ENCODE measurements around the gene DNAH5.

Gene DNAH5

DNA sequence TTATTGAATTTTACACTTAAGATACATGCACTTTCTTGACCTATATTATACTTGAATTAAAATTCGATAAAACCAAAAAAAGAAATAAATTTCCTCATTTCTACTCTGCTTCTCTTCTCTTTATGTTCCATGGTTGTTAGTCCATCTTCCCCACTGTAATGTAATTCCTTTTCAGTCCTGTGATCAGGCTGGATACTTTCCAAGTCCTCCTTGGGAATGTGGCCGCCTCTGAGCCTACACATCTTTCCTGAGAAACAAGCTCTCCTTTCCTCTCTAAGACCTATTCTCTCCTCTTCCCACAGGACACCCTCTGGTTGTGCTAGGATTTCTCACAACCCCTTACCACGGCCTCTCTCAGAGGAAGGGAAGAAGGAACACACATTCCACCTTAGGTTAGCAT lies 285.1 kb downstream of the DNAH5 start:
- DNase-seq (ENCODE audit: extremely low spot score), result no peak
- POLR2A ChIA-PET, result no interaction called here
- CTCF ChIA-PET, result no interaction called here
- TF ChIP-seq, protein P1, sequence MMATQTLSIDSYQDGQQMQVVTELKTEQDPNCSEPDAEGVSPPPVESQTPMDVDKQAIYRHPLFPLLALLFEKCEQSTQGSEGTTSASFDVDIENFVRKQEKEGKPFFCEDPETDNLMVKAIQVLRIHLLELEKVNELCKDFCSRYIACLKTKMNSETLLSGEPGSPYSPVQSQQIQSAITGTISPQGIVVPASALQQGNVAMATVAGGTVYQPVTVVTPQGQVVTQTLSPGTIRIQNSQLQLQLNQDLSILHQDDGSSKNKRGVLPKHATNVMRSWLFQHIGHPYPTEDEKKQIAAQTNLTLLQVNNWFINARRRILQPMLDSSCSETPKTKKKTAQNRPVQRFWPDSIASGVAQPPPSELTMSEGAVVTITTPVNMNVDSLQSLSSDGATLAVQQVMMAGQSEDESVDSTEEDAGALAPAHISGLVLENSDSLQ (IDR thresholded peaks at IDR 0.05), result no peak
- TF ChIP-seq LEF1 (IDR thresholded peaks at IDR 0.05; ENCODE audit: borderline replicate concordance), result no peak
- TF ChIP-seq FOXK2 (IDR thresholded peaks at IDR 0.05), result no peak
- TF ChIP-seq SUZ12 (IDR thresholded peaks at IDR 0.05), result no peak
- TF ChIP-seq CTBP1 (IDR thresholded peaks at IDR 0.05; ENCODE audit: borderline replicate concordance), result no peak
- no peak for TF ChIP-seq FOXM1 (IDR thresholded peaks at IDR 0.05; ENCODE audit: borderline replicate concordance)
- TF ChIP-seq ARNT (IDR thresholded peaks at IDR 0.05), result no peak
- no peak for TF ChIP-seq TARDBP (IDR thresholded peaks at IDR 0.05)
- no peak for TF ChIP-seq FOXA1 (IDR thresholded peaks at IDR 0.05)
- TF ChIP-seq SP1 (IDR thresholded peaks at IDR 0.05), result no peak
- no peak for TF ChIP-seq ELF4 (IDR thresholded peaks at IDR 0.05)
- TF ChIP-seq BHLHE40 (IDR thresholded peaks at IDR 0.05; ENCODE audit: borderline replicate concordance), result no peak
- no peak for TF ChIP-seq L3MBTL2 (conservative IDR thresholded peaks at IDR 0.05)
- TF ChIP-seq NFRKB (IDR thresholded peaks at IDR 0.05), result no peak
- no peak for TF ChIP-seq HDGF (IDR thresholded peaks at IDR 0.05; ENCODE audit: borderline replicate concordance)
- no peak for TF ChIP-seq ZNF384 (IDR thresholded peaks at IDR 0.05)

DNA sequence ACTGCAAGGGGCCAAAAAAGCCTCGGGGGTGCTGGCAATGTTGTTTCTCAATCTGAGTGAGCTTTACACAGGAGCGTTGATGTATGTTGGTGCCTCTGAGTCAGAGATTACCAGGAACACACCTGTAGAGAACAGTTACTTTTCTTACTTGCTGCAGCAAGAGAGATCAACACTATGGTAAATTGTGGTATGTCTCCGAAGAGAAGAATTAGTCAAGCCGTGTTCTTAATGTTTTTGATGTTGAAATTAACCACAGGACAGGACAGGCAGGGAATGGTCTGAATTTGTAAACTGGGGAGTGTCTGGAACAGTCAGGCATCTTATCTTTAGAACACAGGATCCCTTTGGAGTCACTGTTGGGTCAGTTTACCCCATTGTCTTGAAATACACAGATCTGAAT lies 285.7 kb downstream of the DNAH5 start:
- CTCF ChIA-PET, result no interaction called here

DNA sequence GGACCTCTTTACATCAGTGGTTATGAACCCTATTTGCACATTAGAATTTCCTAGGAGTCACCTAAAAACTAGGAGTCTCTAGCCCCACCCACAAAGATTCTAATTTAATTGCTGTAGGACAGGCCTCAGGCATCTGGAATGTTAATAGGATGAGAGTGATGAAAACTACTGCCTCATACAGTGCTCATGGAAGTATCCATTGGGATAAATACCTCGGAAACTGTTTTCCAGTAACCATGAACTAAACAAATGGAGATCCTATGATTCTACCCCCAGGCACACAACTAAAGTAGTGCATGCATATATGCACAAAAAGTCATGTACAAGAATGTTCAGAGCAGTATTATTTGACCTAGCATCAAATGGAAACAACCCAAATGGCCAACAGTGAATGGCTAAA lies 286.3 kb downstream of the DNAH5 start:
- DNase-seq (ENCODE audit: extremely low spot score), result no peak
- TF ChIP-seq ZNF384 (IDR thresholded peaks at IDR 0.05) (no peak), CTBP1 (IDR thresholded peaks at IDR 0.05; ENCODE audit: borderline replicate concordance) (no peak), SP1 (IDR thresholded peaks at IDR 0.05) (no peak), LEF1 (IDR thresholded peaks at IDR 0.05; ENCODE audit: borderline replicate concordance) (no peak), HDGF (IDR thresholded peaks at IDR 0.05; ENCODE audit: borderline replicate concordance) (no peak), L3MBTL2 (conservative IDR thresholded peaks at IDR 0.05) (no peak), ELF4 (IDR thresholded peaks at IDR 0.05) (no peak), ARNT (IDR thresholded peaks at IDR 0.05) (no peak), TARDBP (IDR thresholded peaks at IDR 0.05) (no peak), FOXK2 (IDR thresholded peaks at IDR 0.05) (no peak), BHLHE40 (IDR thresholded peaks at IDR 0.05; ENCODE audit: borderline replicate concordance) (no peak), SUZ12 (IDR thresholded peaks at IDR 0.05) (no peak), FOXA1 (IDR thresholded peaks at IDR 0.05) (no peak), FOXM1 (IDR thresholded peaks at IDR 0.05; ENCODE audit: borderline replicate concordance) (no peak), NFRKB (IDR thresholded peaks at IDR 0.05) (no peak)
- TF ChIP-seq, protein P1 (IDR thresholded peaks at IDR 0.05), result no peak
- ChIA-PET POLR2A (no interaction called here), CTCF (no interaction called here)

More for the DNA sequence above, 285.7 kb downstream of the DNAH5 start:
- DNase-seq (ENCODE audit: extremely low spot score), result no peak
- POLR2A ChIA-PET, result no interaction called here
- TF ChIP-seq ELF4 (IDR thresholded peaks at IDR 0.05) (no peak), FOXA1 (IDR thresholded peaks at IDR 0.05) (no peak), TARDBP (IDR thresholded peaks at IDR 0.05) (no peak), LEF1 (IDR thresholded peaks at IDR 0.05; ENCODE audit: borderline replicate concordance) (no peak), SP1 (IDR thresholded peaks at IDR 0.05) (no peak), ZNF384 (IDR thresholded peaks at IDR 0.05) (no peak), NFRKB (IDR thresholded peaks at IDR 0.05) (no peak), FOXM1 (IDR thresholded peaks at IDR 0.05; ENCODE audit: borderline replicate concordance) (no peak), BHLHE40 (IDR thresholded peaks at IDR 0.05; ENCODE audit: borderline replicate concordance) (no peak), FOXK2 (IDR thresholded peaks at IDR 0.05) (no peak), SUZ12 (IDR thresholded peaks at IDR 0.05) (no peak), ARNT (IDR thresholded peaks at IDR 0.05) (no peak), HDGF (IDR thresholded peaks at IDR 0.05; ENCODE audit: borderline replicate concordance) (no peak), L3MBTL2 (conservative IDR thresholded peaks at IDR 0.05) (no peak)
- TF ChIP-seq, protein P1 (IDR thresholded peaks at IDR 0.05), result no peak

DNA sequence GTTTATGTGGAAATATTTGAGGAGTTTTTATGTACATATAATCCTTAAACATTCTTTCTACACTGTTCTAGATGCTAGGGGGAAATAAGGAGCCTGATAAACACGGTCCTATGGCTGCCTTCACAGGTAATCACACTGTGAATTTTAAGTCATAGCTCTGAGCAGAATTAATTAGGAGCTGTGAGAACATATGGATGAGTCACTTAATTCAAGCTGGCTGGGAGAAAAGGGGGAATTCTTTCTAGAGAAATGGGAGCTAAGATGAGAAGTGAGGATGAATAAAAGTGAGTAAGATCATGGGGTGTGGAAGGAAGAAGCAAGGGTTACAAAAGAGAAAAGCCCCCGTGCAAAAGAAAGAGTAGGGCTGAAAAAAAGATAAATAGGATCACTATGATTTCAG lies 290.8 kb downstream of the DNAH5 start:
- ChIA-PET POLR2A (no interaction called here), CTCF (no interaction called here)
- TF ChIP-seq L3MBTL2 (conservative IDR thresholded peaks at IDR 0.05) (no peak), CTBP1 (IDR thresholded peaks at IDR 0.05; ENCODE audit: borderline replicate concordance) (no peak), SUZ12 (IDR thresholded peaks at IDR 0.05) (no peak), NFRKB (IDR thresholded peaks at IDR 0.05) (no peak), LEF1 (IDR thresholded peaks at IDR 0.05; ENCODE audit: borderline replicate concordance) (no peak), ARNT (IDR thresholded peaks at IDR 0.05) (no peak), FOXA1 (IDR thresholded peaks at IDR 0.05) (no peak), HDGF (IDR thresholded peaks at IDR 0.05; ENCODE audit: borderline replicate concordance) (no peak), BHLHE40 (IDR thresholded peaks at IDR 0.05; ENCODE audit: borderline replicate concordance) (no peak), SP1 (IDR thresholded peaks at IDR 0.05) (no peak), FOXM1 (IDR thresholded peaks at IDR 0.05; ENCODE audit: borderline replicate concordance) (no peak), ELF4 (IDR thresholded peaks at IDR 0.05) (no peak), ZNF384 (IDR thresholded peaks at IDR 0.05) (no peak), FOXK2 (IDR thresholded peaks at IDR 0.05) (no peak), TARDBP (IDR thresholded peaks at IDR 0.05) (no peak)
- TF ChIP-seq, protein P1 (IDR thresholded peaks at IDR 0.05), result no peak
- no peak for DNase-seq (ENCODE audit: extremely low spot score)

DNA sequence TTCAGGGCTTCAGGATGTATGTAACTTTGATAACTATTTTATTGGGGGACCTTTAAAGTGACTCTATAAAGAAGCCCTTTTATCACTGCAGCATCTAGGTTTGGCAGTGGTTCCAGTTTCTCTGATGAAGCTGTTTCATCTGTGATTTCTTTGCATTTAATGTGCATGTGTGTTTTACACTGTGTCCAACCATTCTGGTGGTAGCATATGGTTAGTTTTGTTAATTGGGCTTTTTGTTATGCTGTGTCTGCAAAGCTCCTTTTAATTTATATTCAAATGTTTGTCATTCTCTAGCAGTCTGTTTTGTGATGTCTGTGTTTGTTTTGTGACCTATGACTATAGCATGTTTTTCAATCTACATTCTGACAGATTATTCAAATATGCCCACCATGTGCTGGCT lies 294.8 kb downstream of the DNAH5 start:
- DNase-seq (ENCODE audit: extremely low spot score), result no peak
- no peak for TF ChIP-seq CTBP1 (IDR thresholded peaks at IDR 0.05; ENCODE audit: borderline replicate concordance)
- TF ChIP-seq TARDBP (IDR thresholded peaks at IDR 0.05), result no peak
- TF ChIP-seq FOXK2 (IDR thresholded peaks at IDR 0.05), result no peak
- TF ChIP-seq SUZ12 (IDR thresholded peaks at IDR 0.05), result no peak
- no peak for TF ChIP-seq HDGF (IDR thresholded peaks at IDR 0.05; ENCODE audit: borderline replicate concordance)
- no peak for TF ChIP-seq NFRKB (IDR thresholded peaks at IDR 0.05)
- no peak for TF ChIP-seq L3MBTL2 (conservative IDR thresholded peaks at IDR 0.05)
- no peak for TF ChIP-seq LEF1 (IDR thresholded peaks at IDR 0.05; ENCODE audit: borderline replicate concordance)
- TF ChIP-seq FOXA1 (IDR thresholded peaks at IDR 0.05), result no peak
- TF ChIP-seq, protein P1 (IDR thresholded peaks at IDR 0.05), result no peak
- TF ChIP-seq SP1 (IDR thresholded peaks at IDR 0.05), result no peak
- no peak for TF ChIP-seq ELF4 (IDR thresholded peaks at IDR 0.05)
- TF ChIP-seq ARNT (IDR thresholded peaks at IDR 0.05), result no peak
- TF ChIP-seq FOXM1 (IDR thresholded peaks at IDR 0.05; ENCODE audit: borderline replicate concordance), result no peak
- TF ChIP-seq BHLHE40 (IDR thresholded peaks at IDR 0.05; ENCODE audit: borderline replicate concordance), result no peak
- no peak for TF ChIP-seq ZNF384 (IDR thresholded peaks at IDR 0.05)
- ChIA-PET POLR2A (no interaction called here), CTCF (no interaction called here)
